Neural progenitor cell (in vitro differentiated cells): ENCODE measurements around the gene RAP1A.

ENCODE experiments used
- EZH2 ChIP-seq: fragments of 200-600 bp; sonication (generic); IDR thresholded peaks from 2 replicates; pipeline ENCODE4 v1.6.1; 2017; ENCODE audit warnings: antibody characterized with exemption, mild to moderate bottlenecking, moderate library complexity
- EZH2phosphoT487 ChIP-seq: fragments of 200-600 bp; sonication (generic); IDR thresholded peaks from 2 replicates; pipeline ENCODE4 v1.6.1; 2017; ENCODE audit warnings: antibody characterized with exemption
- TF ChIP-seq, protein P1 (sequence below): fragments of 200-600 bp; sonication (generic); IDR thresholded peaks from 2 replicates; pipeline ENCODE4 v1.5.1; 2017; ENCODE audit warnings: antibody characterized with exemption, mild to moderate bottlenecking

DNA sequence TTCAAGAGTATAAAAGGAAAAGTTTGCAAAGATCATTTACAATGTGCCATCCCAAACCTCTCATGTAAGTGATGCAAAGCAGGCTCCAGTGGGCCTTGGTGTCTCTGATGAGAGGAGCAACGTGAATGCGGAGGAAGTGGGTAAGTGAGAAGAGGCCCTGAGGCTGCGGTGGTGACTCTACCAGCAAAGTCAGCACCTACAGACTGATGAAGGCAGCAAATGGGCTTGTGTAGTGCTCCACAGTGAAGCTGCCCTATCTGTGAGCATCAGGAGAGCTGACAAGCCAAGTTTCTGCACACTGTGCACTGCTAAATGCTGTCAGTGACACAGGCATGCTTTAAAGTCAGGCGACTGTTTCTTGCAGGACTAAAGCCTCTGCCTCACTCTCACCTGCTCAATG, 15.6 kb upstream of the RAP1A start:
- TF ChIP-seq, protein P1, sequence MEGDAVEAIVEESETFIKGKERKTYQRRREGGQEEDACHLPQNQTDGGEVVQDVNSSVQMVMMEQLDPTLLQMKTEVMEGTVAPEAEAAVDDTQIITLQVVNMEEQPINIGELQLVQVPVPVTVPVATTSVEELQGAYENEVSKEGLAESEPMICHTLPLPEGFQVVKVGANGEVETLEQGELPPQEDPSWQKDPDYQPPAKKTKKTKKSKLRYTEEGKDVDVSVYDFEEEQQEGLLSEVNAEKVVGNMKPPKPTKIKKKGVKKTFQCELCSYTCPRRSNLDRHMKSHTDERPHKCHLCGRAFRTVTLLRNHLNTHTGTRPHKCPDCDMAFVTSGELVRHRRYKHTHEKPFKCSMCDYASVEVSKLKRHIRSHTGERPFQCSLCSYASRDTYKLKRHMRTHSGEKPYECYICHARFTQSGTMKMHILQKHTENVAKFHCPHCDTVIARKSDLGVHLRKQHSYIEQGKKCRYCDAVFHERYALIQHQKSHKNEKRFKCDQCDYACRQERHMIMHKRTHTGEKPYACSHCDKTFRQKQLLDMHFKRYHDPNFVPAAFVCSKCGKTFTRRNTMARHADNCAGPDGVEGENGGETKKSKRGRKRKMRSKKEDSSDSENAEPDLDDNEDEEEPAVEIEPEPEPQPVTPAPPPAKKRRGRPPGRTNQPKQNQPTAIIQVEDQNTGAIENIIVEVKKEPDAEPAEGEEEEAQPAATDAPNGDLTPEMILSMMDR: no peak
- TF ChIP-seq EZH2 (no peak), EZH2phosphoT487 (no peak)
